H1 (cell line): ENCODE measurements around the gene LIPC. TPM values are rescaled to one million over a fixed set of nuclear protein-coding genes. Genes with fewer than 3 reads are reported as not detected.
A peak's percentile ranks its signal among the peaks of the same experiment; 100 is the strongest.

Experiments
- CTCF ChIA-PET: fragments of 300-600 bp; sonication (Branson Sonifier 250); formaldehyde crosslinking; loops from one replicate; lab custom pipeline; 2021; ENCODE audit not compliant: partially characterized antibody; lab: Charles Lee
- POLR2A ChIA-PET: fragments of 300-600 bp; sonication (Branson Sonifier 250); formaldehyde crosslinking; loops from one replicate; lab custom pipeline; 2021; ENCODE audit warnings: inconsistent platforms; ENCODE audit not compliant: partially characterized antibody; lab: Charles Lee
- DNase-seq, 2 experiments: peaks; one replicate each; pipeline versions ENCODE4 v3.0.0 to v3.0.0-alpha.2; 2010 to 2022; ENCODE audit warnings: low spot score in 2 of 2, low read depth in 1 of 2, mixed read lengths in 1 of 2
- FAIRE-seq: peaks from 2 replicates; lab custom pipeline; 2011; peaks lifted over from hg19 to GRCh38; lab: Jason Lieb, UNC
- H2AFZ ChIP-seq: 2 replicates; pipeline ENCODE4 v1.8.1; 2012; ENCODE audit warnings: low read length, inconsistent platforms
- H2AK5ac ChIP-seq: 2 replicates; pipeline ENCODE4 v1.6.1; 2013; ENCODE audit warnings: low read depth, low read length
- H2BK120ac ChIP-seq: replicated peaks from 2 replicates; pipeline ENCODE3; 2013; ENCODE audit warnings: low read depth, low read length, inconsistent platforms
- H2BK12ac ChIP-seq: 2 replicates; pipeline ENCODE4 v1.6.1; 2013; ENCODE audit warnings: low read depth, low read length
- H2BK15ac ChIP-seq: 2 replicates; pipeline ENCODE4 v1.6.1; 2013; ENCODE audit warnings: low read length
- H2BK20ac ChIP-seq: 2 replicates; pipeline ENCODE4 v1.6.1; 2013; ENCODE audit warnings: low read length
- H2BK5ac ChIP-seq: 2 replicates; pipeline ENCODE4 v1.6.1; 2013; ENCODE audit warnings: low read depth, low read length
- H3K14ac ChIP-seq: 2 replicates; pipeline ENCODE4 v1.6.1; 2013; ENCODE audit warnings: inconsistent platforms; ENCODE audit not compliant: insufficient read length
- H3K18ac ChIP-seq: 2 replicates; pipeline ENCODE4 v1.6.1; 2013; ENCODE audit warnings: low read length; ENCODE audit errors: extremely low read depth
- H3K23ac ChIP-seq: 2 replicates; pipeline ENCODE4 v1.6.1; 2013; ENCODE audit warnings: inconsistent platforms; ENCODE audit not compliant: insufficient read length
- H3K23me2 ChIP-seq: 2 replicates; pipeline ENCODE4 v1.6.1; 2013; ENCODE audit warnings: low read depth, low read length
- H3K27ac ChIP-seq: 2 replicates; pipeline ENCODE4 v1.6.1; 2011; ENCODE audit warnings: low read depth, low read length, inconsistent platforms
- H3K27me3 ChIP-seq, 4 experiments: replicated peaks in 1 of 4; 1 replicate in 1 of 4; 2 replicates in 3 of 4; pipeline versions ENCODE4 v1.6.1 to v1.8.1; 2011 to 2013; ENCODE audit warnings: low read length in 3 of 4, mild to moderate bottlenecking in 3 of 4, inconsistent platforms in 2 of 4, mixed read lengths in 2 of 4, moderate library complexity in 1 of 4; ENCODE audit not compliant: control insufficient read depth in 3 of 4, insufficient read depth in 3 of 4; ENCODE audit errors: extremely low read depth in 1 of 4
- H3K36me3 ChIP-seq, 4 experiments: 2 replicates each; pipeline versions ENCODE4 v1.6.1 to v1.8.1; 2011 to 2013; ENCODE audit warnings: mild to moderate bottlenecking in 4 of 4, low read length in 3 of 4, moderate library complexity in 2 of 4, control low read depth in 1 of 4, inconsistent platforms in 1 of 4; ENCODE audit not compliant: insufficient read depth in 4 of 4, control insufficient read depth in 2 of 4
- H3K4ac ChIP-seq: replicated peaks from 2 replicates; pipeline ENCODE3; 2013; ENCODE audit warnings: low read length, low read depth, mixed read lengths, inconsistent platforms; ENCODE audit not compliant: insufficient read length
- H3K4me1 ChIP-seq, 4 experiments: replicated peaks in 1 of 4; 1 replicate in 1 of 4; 2 replicates in 3 of 4; pipeline versions ENCODE4 v1.6.1 to v1.8.1; 2011 to 2013; ENCODE audit warnings: low read length in 3 of 4, inconsistent platforms in 2 of 4, mixed read lengths in 1 of 4; ENCODE audit not compliant: insufficient read depth in 4 of 4, control insufficient read depth in 3 of 4
- H3K4me2 ChIP-seq, 2 experiments: 2 replicates each; pipeline versions ENCODE4 v1.6.1 to v1.8.1; 2011 to 2013; ENCODE audit warnings: low read depth in 2 of 2, low read length in 2 of 2, control low read depth in 1 of 2, inconsistent platforms in 1 of 2, mild to moderate bottlenecking in 1 of 2; ENCODE audit not compliant: insufficient read depth in 1 of 2
- H3K4me3 ChIP-seq, 4 experiments: fragments of 200-600, 300-600 bp in 1 of 4; sonication (generic), shearing (Covaris generic), sonication (Bioruptor Twin) in 1 of 4; 2 replicates each; pipeline versions ENCODE4 v1.5.1 to v1.8.1; 2011 to 2016; ENCODE audit warnings: low read length in 4 of 4, low read depth in 3 of 4, control low read depth in 2 of 4, inconsistent platforms in 2 of 4, mild to moderate bottlenecking in 2 of 4, mixed read lengths in 1 of 4, moderate library complexity in 1 of 4; ENCODE audit not compliant: insufficient read depth in 2 of 4; ENCODE audit errors: extremely low read depth in 1 of 4
- H3K56ac ChIP-seq: replicated peaks from 2 replicates; pipeline ENCODE3; 2013; ENCODE audit warnings: low read depth, mild to moderate bottlenecking, mixed read lengths, low read length, inconsistent platforms; ENCODE audit not compliant: insufficient read length
- H3K79me1 ChIP-seq: 2 replicates; pipeline ENCODE4 v1.6.1; 2013; ENCODE audit warnings: low read depth, low read length, control low read depth
- H3K79me2 ChIP-seq, 2 experiments: 2 replicates each; pipeline versions ENCODE4 v1.6.1 to v1.8.1; 2012 to 2013; ENCODE audit warnings: low read length in 2 of 2, mild to moderate bottlenecking in 2 of 2, inconsistent platforms in 1 of 2; ENCODE audit not compliant: insufficient read depth in 2 of 2, control insufficient read depth in 1 of 2
- H3K9ac ChIP-seq, 4 experiments: replicated peaks in 1 of 4; 1 replicate in 1 of 4; 2 replicates in 3 of 4; pipeline versions ENCODE4 v1.6.1 to v1.8.1; 2011 to 2013; ENCODE audit warnings: low read depth in 3 of 4, low read length in 3 of 4, control low read depth in 2 of 4, mild to moderate bottlenecking in 2 of 4, moderate library complexity in 2 of 4, inconsistent platforms in 1 of 4; ENCODE audit errors: extremely low read depth in 1 of 4
- H3K9me3 ChIP-seq, 2 experiments: 2 replicates each; pipeline versions ENCODE4 v1.6.1 to v1.8.1; 2012 to 2013; ENCODE audit warnings: mild to moderate bottlenecking in 2 of 2, moderate library complexity in 2 of 2, control low read depth in 1 of 2, inconsistent platforms in 1 of 2, low read depth in 1 of 2, low read length in 1 of 2, mixed read lengths in 1 of 2; ENCODE audit not compliant: insufficient read depth in 2 of 2
- H4K20me1 ChIP-seq, 2 experiments: replicated peaks in 1 of 2; 2 replicates each; pipeline versions ENCODE3 to v1.8.1; 2011 to 2013; ENCODE audit warnings: inconsistent platforms in 2 of 2, low read length in 2 of 2, mild to moderate bottlenecking in 1 of 2; ENCODE audit not compliant: insufficient read depth in 2 of 2, control insufficient read depth in 1 of 2
- H4K5ac ChIP-seq: 2 replicates; pipeline ENCODE4 v1.6.1; 2013; ENCODE audit warnings: low read length, low read depth, mixed read lengths, inconsistent platforms; ENCODE audit not compliant: insufficient read length
- H4K8ac ChIP-seq: 2 replicates; pipeline ENCODE4 v1.8.0; 2013; ENCODE audit warnings: mild to moderate bottlenecking, moderate library complexity, low read length, inconsistent platforms; ENCODE audit not compliant: insufficient read depth; ENCODE audit errors: extremely low read depth
- H4K91ac ChIP-seq: replicated peaks from 2 replicates; pipeline ENCODE3; 2013; ENCODE audit warnings: low read length, mixed read lengths, inconsistent platforms; ENCODE audit not compliant: insufficient read length
- BACH1 ChIP-seq: IDR thresholded peaks from 2 replicates; pipeline ENCODE4 v1.6.1; 2012; ENCODE audit warnings: low read length, improper control_type of control experiment
- KDM5A ChIP-seq: fragments of 200-600 bp; IDR thresholded peaks from 2 replicates; pipeline ENCODE4 v1.7.1; 2012; ENCODE audit warnings: mild to moderate bottlenecking, low read length, inconsistent platforms, mixed read lengths
- NANOG ChIP-seq: IDR thresholded peaks from 2 replicates; pipeline ENCODE4 v1.6.1; 2011; ENCODE audit warnings: low read length, low read depth, mild to moderate bottlenecking, inconsistent platforms; ENCODE audit not compliant: insufficient read depth, poor library complexity, severe bottlenecking
- NRF1 ChIP-seq: IDR thresholded peaks from 2 replicates; pipeline ENCODE4 v1.6.1; 2011; ENCODE audit warnings: mild to moderate bottlenecking, low read depth, low read length, improper control_type of control experiment
- POLR2AphosphoS5 ChIP-seq: IDR thresholded peaks from 2 replicates; pipeline ENCODE4 v1.6.1; 2011; ENCODE audit warnings: low read depth, low read length
- RXRA ChIP-seq: IDR thresholded peaks from 2 replicates; pipeline ENCODE4 v1.6.1; 2011; ENCODE audit warnings: low read depth, mild to moderate bottlenecking, low read length, moderate library complexity; ENCODE audit not compliant: insufficient read depth
- SIX5 ChIP-seq: IDR thresholded peaks from 2 replicates; pipeline ENCODE4 v1.6.1; 2011; ENCODE audit warnings: mild to moderate bottlenecking, low read depth, low read length
- SP1 ChIP-seq: IDR thresholded peaks from 2 replicates; pipeline ENCODE4 v1.6.1; 2011; ENCODE audit warnings: low read depth, low read length
- SP2 ChIP-seq: IDR thresholded peaks from 2 replicates; pipeline ENCODE4 v1.6.1; 2012; ENCODE audit warnings: mild to moderate bottlenecking, low read length, inconsistent platforms
- TCF12 ChIP-seq: IDR thresholded peaks from 2 replicates; pipeline ENCODE4 v1.6.1; 2011; ENCODE audit warnings: low read depth, mild to moderate bottlenecking, low read length
- TEAD4 ChIP-seq: IDR thresholded peaks from 2 replicates; pipeline ENCODE4 v1.6.1; 2012; ENCODE audit warnings: low read depth, low read length, inconsistent platforms, mixed read lengths
- USF2 ChIP-seq: IDR thresholded peaks from 2 replicates; pipeline ENCODE4 v1.6.1; 2011; ENCODE audit warnings: low read length, improper control_type of control experiment
- WGBS, 2 experiments: shearing (Covaris generic) in 1 of 2; methylation state at CpG; one replicate each; pipeline versions ENCODE4 v1.1.6 to v1.1.7; 2013 to 2015; ENCODE audit warnings: low lambda C conversion rate in 2 of 2, mixed read lengths in 2 of 2, inconsistent platforms in 1 of 2, low coverage in 1 of 2, missing lambda C conversion rate in 1 of 2; ENCODE audit not compliant: insufficient replicate concordance in 2 of 2, insufficient coverage in 1 of 2, insufficient read length in 1 of 2; ENCODE audit errors: extremely low coverage in 1 of 2, missing lambda C conversion rate in 1 of 2; 5-methylcytosine and 5-hydroxymethylcytosine counted together
- polyA plus RNA-seq, 7 experiments: library from polyadenylated mRNA; depleted of rRNA in 3 of 7; stranded (reverse) in 5 of 7; unstranded in 2 of 7; fragments of >200 nt in 5 of 7; fragments of 200-250 nt in 2 of 7; gene quantifications; 1 replicate in 5 of 7; 2 replicates in 1 of 7; 4 replicates in 1 of 7; pipeline versions ENCODE4 v1.2.1 to v1.2.3, GENCODE V29; 2011 to 2013; ENCODE audit warnings: missing spikeins in 2 of 7, mixed read lengths in 2 of 7
- total RNA-seq: library from RNA; stranded (reverse); fragmentation: NEBNext Ultra II Directional; extraction: Animal tissue kit (Norgen Biotek cat#: 25700); gene quantifications from 2 replicates; pipeline ENCODE4 v1.2.1, GENCODE V29; 2021
- TF ChIP-seq, protein P1 (sequence below): IDR thresholded peaks from 2 replicates; pipeline ENCODE4 v1.6.1; 2012; ENCODE audit warnings: inconsistent platforms

Gene LIPC
- total and polyA plus RNA-seq, 2 of the 8 experiments (the other 6 are each of a cell fraction or from before 2014, with no cell fraction given), result not detected

DNA sequence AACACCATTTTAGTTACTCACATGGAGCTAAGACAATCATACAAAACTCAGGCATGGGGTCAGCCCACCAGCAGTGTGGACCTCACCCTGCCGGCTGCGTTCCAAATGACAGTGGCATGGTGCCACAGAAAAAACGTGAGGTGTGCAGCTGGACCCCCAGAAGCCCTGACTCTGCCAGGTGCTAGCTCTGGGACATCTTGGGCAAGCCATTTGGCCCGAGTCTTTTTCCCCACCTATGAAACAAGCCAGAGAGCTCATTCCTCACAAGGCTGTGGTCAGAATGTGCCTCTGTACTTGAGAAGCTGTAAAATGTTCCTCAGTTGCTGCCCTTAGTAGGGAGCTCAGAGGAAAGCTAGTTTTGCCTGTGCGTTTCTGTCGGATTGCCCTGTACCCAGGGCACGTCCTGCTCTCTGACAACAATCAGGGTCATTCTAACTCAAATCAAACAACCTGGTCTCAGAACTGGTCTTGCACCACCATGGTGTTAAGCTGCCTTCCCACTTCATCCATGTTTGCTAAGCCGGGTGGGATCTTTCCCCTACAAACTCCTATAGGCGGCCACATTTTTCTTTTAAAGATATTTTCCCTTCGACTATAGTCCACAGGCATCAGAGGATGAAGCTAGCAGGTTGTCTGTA, 44.9 kb downstream of the LIPC start:
- Histone ChIP-seq H3K4me2 (no peak overlapping the region), H3K23ac (no peak overlapping the region), H3K4me1 (peaks cover 0 to 3% (median 2%) of the 10 kb centered on the region in 4 experiments; a peak in 2 of 7 replicates), H3K9me3 (no peaks in the 10 kb centered on the region), H3K23me2 (no peaks in the 10 kb centered on the region), H4K20me1 (no peaks in the 10 kb centered on the region), H3K27me3 (no peaks in the 10 kb centered on the region), H3K9ac (no peak overlapping the region), H3K14ac (no peak overlapping the region), H4K5ac (no peak overlapping the region), H4K8ac (no peak overlapping the region), H3K4ac (no peak overlapping the region), H2BK12ac (no peak overlapping the region), H2BK15ac (no peak overlapping the region), H3K27ac (no peak overlapping the region), H3K36me3 (no peaks in the 10 kb centered on the region), H3K4me3 (no peak overlapping the region), H4K91ac (no peak overlapping the region), H2AFZ (no peak overlapping the region), H2BK120ac (no peak overlapping the region), H3K18ac (no peak overlapping the region), H3K79me1 (no peaks in the 10 kb centered on the region), H2AK5ac (no peak overlapping the region), H2BK20ac (0 out of 2 replicates have a peak overlapping the region, but pooled peaks have one; percentile 37), H3K79me2 (no peaks in the 10 kb centered on the region), H2BK5ac (no peak overlapping the region), H3K56ac (no peak overlapping the region)
- FAIRE-seq (no peak), DNase-seq (no peak)
- WGBS, 2 experiments, result 77% methylated on average over 10 of the region's 10 CpGs; no CpG with 5 or more reads in 1 of the 2 experiments
- ChIA-PET POLR2A (no interaction called here), CTCF (interaction anchor here (0.7 to 2.1 kb wide), 7 partner anchors 11 to 248 kb away, joined by 3 to 6 read pairs (median 4); no protein-coding TSS in a partner anchor)
- TF ChIP-seq, protein P1, sequence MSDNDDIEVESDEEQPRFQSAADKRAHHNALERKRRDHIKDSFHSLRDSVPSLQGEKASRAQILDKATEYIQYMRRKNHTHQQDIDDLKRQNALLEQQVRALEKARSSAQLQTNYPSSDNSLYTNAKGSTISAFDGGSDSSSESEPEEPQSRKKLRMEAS, result no peak
- TF ChIP-seq RXRA (no peak), TEAD4 (no peak), SP1 (no peak), NRF1 (no peak), SIX5 (no peak), BACH1 (no peak), USF2 (no peak), POLR2AphosphoS5 (no peak), TCF12 (no peak), SP2 (no peak), NANOG (no peak), KDM5A (no peak)
